Measurements from ENCODE around the gene KRTAP3-1. TPM values are rescaled to one million over a fixed set of nuclear protein-coding genes. Genes with fewer than 3 reads are reported as not detected.

KRTAP3-1 gene
- total and polyA plus RNA-seq, 9 of the 15 experiments (the other 6 are each of a cell fraction or from before 2014, with no cell fraction given) = not detected

DNA sequence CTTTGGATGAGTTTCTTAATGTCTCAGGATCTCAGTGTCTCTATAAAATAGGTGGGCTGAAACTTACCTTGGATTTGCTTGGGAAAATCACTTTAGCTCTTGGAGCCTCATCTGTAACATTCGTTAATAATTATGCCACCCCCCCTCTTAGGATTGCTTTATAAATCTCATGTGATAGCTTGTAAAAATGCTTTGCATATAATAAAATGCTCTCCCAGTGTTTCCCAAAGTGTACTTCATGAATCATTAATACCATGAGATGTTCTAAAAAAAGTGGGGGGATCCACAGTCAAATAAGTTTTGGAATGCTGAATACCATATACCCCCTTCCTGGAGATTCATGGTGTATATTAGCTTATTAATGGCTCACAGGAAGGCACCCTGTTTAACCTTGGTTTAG is 47.3 kb downstream of the KRTAP3-1 start (continued):
- TF ChIP-seq, protein P1, sequence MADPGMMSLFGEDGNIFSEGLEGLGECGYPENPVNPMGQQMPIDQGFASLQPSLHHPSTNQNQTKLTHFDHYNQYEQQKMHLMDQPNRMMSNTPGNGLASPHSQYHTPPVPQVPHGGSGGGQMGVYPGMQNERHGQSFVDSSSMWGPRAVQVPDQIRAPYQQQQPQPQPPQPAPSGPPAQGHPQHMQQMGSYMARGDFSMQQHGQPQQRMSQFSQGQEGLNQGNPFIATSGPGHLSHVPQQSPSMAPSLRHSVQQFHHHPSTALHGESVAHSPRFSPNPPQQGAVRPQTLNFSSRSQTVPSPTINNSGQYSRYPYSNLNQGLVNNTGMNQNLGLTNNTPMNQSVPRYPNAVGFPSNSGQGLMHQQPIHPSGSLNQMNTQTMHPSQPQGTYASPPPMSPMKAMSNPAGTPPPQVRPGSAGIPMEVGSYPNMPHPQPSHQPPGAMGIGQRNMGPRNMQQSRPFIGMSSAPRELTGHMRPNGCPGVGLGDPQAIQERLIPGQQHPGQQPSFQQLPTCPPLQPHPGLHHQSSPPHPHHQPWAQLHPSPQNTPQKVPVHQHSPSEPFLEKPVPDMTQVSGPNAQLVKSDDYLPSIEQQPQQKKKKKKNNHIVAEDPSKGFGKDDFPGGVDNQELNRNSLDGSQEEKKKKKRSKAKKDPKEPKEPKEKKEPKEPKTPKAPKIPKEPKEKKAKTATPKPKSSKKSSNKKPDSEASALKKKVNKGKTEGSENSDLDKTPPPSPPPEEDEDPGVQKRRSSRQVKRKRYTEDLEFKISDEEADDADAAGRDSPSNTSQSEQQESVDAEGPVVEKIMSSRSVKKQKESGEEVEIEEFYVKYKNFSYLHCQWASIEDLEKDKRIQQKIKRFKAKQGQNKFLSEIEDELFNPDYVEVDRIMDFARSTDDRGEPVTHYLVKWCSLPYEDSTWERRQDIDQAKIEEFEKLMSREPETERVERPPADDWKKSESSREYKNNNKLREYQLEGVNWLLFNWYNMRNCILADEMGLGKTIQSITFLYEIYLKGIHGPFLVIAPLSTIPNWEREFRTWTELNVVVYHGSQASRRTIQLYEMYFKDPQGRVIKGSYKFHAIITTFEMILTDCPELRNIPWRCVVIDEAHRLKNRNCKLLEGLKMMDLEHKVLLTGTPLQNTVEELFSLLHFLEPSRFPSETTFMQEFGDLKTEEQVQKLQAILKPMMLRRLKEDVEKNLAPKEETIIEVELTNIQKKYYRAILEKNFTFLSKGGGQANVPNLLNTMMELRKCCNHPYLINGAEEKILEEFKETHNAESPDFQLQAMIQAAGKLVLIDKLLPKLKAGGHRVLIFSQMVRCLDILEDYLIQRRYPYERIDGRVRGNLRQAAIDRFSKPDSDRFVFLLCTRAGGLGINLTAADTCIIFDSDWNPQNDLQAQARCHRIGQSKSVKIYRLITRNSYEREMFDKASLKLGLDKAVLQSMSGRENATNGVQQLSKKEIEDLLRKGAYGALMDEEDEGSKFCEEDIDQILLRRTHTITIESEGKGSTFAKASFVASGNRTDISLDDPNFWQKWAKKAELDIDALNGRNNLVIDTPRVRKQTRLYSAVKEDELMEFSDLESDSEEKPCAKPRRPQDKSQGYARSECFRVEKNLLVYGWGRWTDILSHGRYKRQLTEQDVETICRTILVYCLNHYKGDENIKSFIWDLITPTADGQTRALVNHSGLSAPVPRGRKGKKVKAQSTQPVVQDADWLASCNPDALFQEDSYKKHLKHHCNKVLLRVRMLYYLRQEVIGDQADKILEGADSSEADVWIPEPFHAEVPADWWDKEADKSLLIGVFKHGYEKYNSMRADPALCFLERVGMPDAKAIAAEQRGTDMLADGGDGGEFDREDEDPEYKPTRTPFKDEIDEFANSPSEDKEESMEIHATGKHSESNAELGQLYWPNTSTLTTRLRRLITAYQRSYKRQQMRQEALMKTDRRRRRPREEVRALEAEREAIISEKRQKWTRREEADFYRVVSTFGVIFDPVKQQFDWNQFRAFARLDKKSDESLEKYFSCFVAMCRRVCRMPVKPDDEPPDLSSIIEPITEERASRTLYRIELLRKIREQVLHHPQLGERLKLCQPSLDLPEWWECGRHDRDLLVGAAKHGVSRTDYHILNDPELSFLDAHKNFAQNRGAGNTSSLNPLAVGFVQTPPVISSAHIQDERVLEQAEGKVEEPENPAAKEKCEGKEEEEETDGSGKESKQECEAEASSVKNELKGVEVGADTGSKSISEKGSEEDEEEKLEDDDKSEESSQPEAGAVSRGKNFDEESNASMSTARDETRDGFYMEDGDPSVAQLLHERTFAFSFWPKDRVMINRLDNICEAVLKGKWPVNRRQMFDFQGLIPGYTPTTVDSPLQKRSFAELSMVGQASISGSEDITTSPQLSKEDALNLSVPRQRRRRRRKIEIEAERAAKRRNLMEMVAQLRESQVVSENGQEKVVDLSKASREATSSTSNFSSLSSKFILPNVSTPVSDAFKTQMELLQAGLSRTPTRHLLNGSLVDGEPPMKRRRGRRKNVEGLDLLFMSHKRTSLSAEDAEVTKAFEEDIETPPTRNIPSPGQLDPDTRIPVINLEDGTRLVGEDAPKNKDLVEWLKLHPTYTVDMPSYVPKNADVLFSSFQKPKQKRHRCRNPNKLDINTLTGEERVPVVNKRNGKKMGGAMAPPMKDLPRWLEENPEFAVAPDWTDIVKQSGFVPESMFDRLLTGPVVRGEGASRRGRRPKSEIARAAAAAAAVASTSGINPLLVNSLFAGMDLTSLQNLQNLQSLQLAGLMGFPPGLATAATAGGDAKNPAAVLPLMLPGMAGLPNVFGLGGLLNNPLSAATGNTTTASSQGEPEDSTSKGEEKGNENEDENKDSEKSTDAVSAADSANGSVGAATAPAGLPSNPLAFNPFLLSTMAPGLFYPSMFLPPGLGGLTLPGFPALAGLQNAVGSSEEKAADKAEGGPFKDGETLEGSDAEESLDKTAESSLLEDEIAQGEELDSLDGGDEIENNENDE (IDR thresholded peaks at IDR 0.05; ENCODE audit: low read depth, low read length) = no peak
- TF ChIP-seq RCOR1 (IDR thresholded peaks at IDR 0.05; ENCODE audit: borderline replicate concordance in 1 of 2, low read depth in 2 of 2, low read length in 2 of 2) = no peak
- TF ChIP-seq SAP30 (IDR thresholded peaks at IDR 0.05; ENCODE audit: borderline replicate concordance, insufficient read depth, low read depth, low read length, poor library complexity, severe bottlenecking) = no peak
- no peak for TF ChIP-seq HLTF (IDR thresholded peaks at IDR 0.05)
- TF ChIP-seq ZNF316 (IDR thresholded peaks at IDR 0.05) = no peak
- TF ChIP-seq, protein P2, sequence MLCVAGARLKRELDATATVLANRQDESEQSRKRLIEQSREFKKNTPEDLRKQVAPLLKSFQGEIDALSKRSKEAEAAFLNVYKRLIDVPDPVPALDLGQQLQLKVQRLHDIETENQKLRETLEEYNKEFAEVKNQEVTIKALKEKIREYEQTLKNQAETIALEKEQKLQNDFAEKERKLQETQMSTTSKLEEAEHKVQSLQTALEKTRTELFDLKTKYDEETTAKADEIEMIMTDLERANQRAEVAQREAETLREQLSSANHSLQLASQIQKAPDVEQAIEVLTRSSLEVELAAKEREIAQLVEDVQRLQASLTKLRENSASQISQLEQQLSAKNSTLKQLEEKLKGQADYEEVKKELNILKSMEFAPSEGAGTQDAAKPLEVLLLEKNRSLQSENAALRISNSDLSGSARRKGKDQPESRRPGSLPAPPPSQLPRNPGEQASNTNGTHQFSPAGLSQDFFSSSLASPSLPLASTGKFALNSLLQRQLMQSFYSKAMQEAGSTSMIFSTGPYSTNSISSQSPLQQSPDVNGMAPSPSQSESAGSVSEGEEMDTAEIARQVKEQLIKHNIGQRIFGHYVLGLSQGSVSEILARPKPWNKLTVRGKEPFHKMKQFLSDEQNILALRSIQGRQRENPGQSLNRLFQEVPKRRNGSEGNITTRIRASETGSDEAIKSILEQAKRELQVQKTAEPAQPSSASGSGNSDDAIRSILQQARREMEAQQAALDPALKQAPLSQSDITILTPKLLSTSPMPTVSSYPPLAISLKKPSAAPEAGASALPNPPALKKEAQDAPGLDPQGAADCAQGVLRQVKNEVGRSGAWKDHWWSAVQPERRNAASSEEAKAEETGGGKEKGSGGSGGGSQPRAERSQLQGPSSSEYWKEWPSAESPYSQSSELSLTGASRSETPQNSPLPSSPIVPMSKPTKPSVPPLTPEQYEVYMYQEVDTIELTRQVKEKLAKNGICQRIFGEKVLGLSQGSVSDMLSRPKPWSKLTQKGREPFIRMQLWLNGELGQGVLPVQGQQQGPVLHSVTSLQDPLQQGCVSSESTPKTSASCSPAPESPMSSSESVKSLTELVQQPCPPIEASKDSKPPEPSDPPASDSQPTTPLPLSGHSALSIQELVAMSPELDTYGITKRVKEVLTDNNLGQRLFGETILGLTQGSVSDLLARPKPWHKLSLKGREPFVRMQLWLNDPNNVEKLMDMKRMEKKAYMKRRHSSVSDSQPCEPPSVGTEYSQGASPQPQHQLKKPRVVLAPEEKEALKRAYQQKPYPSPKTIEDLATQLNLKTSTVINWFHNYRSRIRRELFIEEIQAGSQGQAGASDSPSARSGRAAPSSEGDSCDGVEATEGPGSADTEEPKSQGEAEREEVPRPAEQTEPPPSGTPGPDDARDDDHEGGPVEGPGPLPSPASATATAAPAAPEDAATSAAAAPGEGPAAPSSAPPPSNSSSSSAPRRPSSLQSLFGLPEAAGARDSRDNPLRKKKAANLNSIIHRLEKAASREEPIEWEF (CRISPR knock-in tag; IDR thresholded peaks at IDR 0.05) = no peak
- no peak for TF ChIP-seq ZNF184 (CRISPR knock-in tag; IDR thresholded peaks at IDR 0.05)
